HepG2 (cell line): Measurements from ENCODE around the gene PRKCZ. TPM values are rescaled to one million over a fixed set of nuclear protein-coding genes. Genes with fewer than 3 reads are reported as not detected.

Experiments used
- HIVEP1 ChIP-seq: sonication (generic); formaldehyde crosslinking; IDR thresholded peaks from 2 replicates; pipeline ENCODE4 v1.4.0; 2020; ENCODE audit warnings: mild to moderate bottlenecking, missing genetic modification reagents
- HMG20B ChIP-seq: conservative IDR thresholded peaks from 2 replicates; pipeline ENCODE4 v1.6.1; 2016; ENCODE audit warnings: missing genetic modification reagents, missing compliant biosample characterization
- KLF13 ChIP-seq: sonication (generic); formaldehyde crosslinking; IDR thresholded peaks from 2 replicates; pipeline ENCODE4 v1.4.0; 2020; ENCODE audit warnings: mild to moderate bottlenecking, missing genetic modification reagents
- PITX1 ChIP-seq: sonication (generic); formaldehyde crosslinking; IDR thresholded peaks from 2 replicates; pipeline ENCODE4 v1.5.1; 2020; ENCODE audit warnings: mild to moderate bottlenecking, missing genetic modification reagents
- RBM39 ChIP-seq: fragments of 200-400 bp; formaldehyde crosslinking; IDR thresholded peaks from one replicate; pipeline ENCODE4 v1.6.1; 2018; ENCODE audit warnings: antibody characterized with exemption, mild to moderate bottlenecking, low read depth, low read length; ENCODE audit not compliant: poor library complexity, severe bottlenecking
- SNAPC2 ChIP-seq: sonication (generic); formaldehyde crosslinking; IDR thresholded peaks from 2 replicates; pipeline ENCODE4 v1.8.1; 2022; ENCODE audit warnings: mild to moderate bottlenecking, missing genetic modification reagents
- ZFP90 ChIP-seq: sonication (generic); formaldehyde crosslinking; IDR thresholded peaks from 2 replicates; pipeline ENCODE4 v1.8.0; 2022; ENCODE audit warnings: missing genetic modification reagents, mild to moderate bottlenecking, inconsistent platforms, borderline replicate concordance
- ZNF543 ChIP-seq: sonication (generic); formaldehyde crosslinking; IDR thresholded peaks from 2 replicates; pipeline ENCODE4 v1.4.0; 2020; ENCODE audit warnings: mild to moderate bottlenecking, missing genetic modification reagents
- polyA plus RNA-seq, 8 experiments: library from polyadenylated mRNA; depleted of rRNA in 3 of 8; stranded (reverse) in 7 of 8; unstranded in 1 of 8; fragments of >200 nt; fragmentation: Illumina TruSeq in 4 of 8; extraction: Trizol in 4 of 8; gene quantifications; 2 replicates each; pipeline versions ENCODE4 v1.2.1 to v1.2.3, GENCODE V29; 2011 to 2016; ENCODE audit warnings: low read depth in 4 of 8, missing spikeins in 1 of 8, mixed read lengths in 1 of 8; ENCODE audit not compliant: insufficient read depth in 1 of 8
- total RNA-seq, 5 experiments: library from RNA; depleted of rRNA; stranded (reverse); fragments of >200 nt; fragmentation: Illumina TruSeq; extraction: Trizol; gene quantifications; 2 replicates each; pipeline ENCODE4 v1.2.3, GENCODE V29; 2016; ENCODE audit warnings: low read depth in 1 of 5
- TF ChIP-seq, protein P1 (sequence below), 2 experiments: fragments of 450-650 bp in 1 of 2; sonication (generic) in 1 of 2; formaldehyde crosslinking in 1 of 2; IDR thresholded peaks; 2 replicates each; pipeline versions ENCODE4 v1.6.1 to v1.8.0; 2016 to 2022; ENCODE audit warnings: antibody characterized with exemption in 1 of 2, mild to moderate bottlenecking in 1 of 2, missing genetic modification reagents in 1 of 2
- TF ChIP-seq, protein P2 (sequence below): sonication (generic); formaldehyde crosslinking; IDR thresholded peaks from 2 replicates; pipeline ENCODE4 v1.4.0; 2020; ENCODE audit warnings: missing genetic modification reagents, borderline replicate concordance
- TF ChIP-seq, protein P3 (sequence below): sonication (generic); formaldehyde crosslinking; IDR thresholded peaks from 2 replicates; pipeline ENCODE4 v1.4.0; 2020; ENCODE audit warnings: mild to moderate bottlenecking, missing genetic modification reagents, borderline replicate concordance
- TF ChIP-seq, protein P4 (sequence below): sonication (generic); formaldehyde crosslinking; IDR thresholded peaks from 2 replicates; pipeline ENCODE4 v1.8.1; 2023; ENCODE audit warnings: missing genetic modification reagents, inconsistent platforms, borderline replicate concordance

Gene PRKCZ
- total and polyA plus RNA-seq, 2 of the 13 experiments (the other 11 are each of a cell fraction or from before 2014, with no cell fraction given) = 34.7 to 85.2 TPM

DNA sequence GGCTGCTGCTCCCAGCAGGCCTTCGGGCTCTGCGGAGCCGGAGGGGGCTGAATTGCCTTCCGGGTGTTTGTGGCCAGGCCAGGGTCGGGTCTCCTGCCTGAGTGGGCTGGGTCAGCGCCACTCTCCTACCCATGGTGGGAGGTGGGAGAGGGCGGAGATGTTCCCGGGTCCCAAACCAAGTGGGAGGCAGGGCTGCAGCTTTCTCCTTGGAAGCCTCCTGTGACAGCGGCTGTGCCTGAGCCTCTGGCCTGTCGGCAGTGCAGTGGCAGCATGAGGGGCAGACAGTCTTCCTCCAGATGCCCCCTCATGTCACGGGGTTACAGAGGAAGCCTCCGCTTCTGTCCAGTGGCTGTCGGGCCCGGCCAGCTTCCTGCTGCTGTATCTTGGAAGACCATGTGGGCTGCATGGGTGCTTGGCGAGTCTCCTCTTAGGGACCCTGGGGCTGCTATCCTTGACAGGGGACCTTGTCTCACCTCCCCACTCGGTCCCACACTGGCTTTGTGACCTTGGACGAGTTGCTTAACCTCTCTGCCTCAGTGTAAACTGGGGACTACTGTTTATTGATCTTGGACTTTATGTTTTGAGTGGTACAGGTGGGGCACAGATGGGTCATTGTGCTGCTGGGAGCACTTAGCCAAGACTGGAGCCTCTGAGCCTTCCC is 182.2 kb downstream of the PRKCZ start (continued):
- TF ChIP-seq, protein P1, sequence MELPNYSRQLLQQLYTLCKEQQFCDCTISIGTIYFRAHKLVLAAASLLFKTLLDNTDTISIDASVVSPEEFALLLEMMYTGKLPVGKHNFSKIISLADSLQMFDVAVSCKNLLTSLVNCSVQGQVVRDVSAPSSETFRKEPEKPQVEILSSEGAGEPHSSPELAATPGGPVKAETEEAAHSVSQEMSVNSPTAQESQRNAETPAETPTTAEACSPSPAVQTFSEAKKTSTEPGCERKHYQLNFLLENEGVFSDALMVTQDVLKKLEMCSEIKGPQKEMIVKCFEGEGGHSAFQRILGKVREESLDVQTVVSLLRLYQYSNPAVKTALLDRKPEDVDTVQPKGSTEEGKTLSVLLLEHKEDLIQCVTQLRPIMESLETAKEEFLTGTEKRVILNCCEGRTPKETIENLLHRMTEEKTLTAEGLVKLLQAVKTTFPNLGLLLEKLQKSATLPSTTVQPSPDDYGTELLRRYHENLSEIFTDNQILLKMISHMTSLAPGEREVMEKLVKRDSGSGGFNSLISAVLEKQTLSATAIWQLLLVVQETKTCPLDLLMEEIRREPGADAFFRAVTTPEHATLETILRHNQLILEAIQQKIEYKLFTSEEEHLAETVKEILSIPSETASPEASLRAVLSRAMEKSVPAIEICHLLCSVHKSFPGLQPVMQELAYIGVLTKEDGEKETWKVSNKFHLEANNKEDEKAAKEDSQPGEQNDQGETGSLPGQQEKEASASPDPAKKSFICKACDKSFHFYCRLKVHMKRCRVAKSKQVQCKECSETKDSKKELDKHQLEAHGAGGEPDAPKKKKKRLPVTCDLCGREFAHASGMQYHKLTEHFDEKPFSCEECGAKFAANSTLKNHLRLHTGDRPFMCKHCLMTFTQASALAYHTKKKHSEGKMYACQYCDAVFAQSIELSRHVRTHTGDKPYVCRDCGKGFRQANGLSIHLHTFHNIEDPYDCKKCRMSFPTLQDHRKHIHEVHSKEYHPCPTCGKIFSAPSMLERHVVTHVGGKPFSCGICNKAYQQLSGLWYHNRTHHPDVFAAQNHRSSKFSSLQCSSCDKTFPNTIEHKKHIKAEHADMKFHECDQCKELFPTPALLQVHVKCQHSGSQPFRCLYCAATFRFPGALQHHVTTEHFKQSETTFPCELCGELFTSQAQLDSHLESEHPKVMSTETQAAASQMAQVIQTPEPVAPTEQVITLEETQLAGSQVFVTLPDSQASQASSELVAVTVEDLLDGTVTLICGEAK (IDR thresholded peaks at IDR 0.05) = no peak
- TF ChIP-seq, protein P1 (CRISPR knock-in tag; IDR thresholded peaks at IDR 0.05) = no peak
- TF ChIP-seq HMG20B (CRISPR knock-in tag) (0 out of 2 replicates have a peak, but pooled peaks have one; percentile 49), ZNF543 (CRISPR knock-in tag) (no peak; the same call in 1 of the 2 replicates), HIVEP1 (peak; percentile 91), ZFP90 (CRISPR knock-in tag) (no peak), KLF13 (CRISPR knock-in tag) (no peak), PITX1 (CRISPR knock-in tag) (peak; percentile 87), SNAPC2 (no peak), RBM39 (no peak)
- TF ChIP-seq, protein P2, sequence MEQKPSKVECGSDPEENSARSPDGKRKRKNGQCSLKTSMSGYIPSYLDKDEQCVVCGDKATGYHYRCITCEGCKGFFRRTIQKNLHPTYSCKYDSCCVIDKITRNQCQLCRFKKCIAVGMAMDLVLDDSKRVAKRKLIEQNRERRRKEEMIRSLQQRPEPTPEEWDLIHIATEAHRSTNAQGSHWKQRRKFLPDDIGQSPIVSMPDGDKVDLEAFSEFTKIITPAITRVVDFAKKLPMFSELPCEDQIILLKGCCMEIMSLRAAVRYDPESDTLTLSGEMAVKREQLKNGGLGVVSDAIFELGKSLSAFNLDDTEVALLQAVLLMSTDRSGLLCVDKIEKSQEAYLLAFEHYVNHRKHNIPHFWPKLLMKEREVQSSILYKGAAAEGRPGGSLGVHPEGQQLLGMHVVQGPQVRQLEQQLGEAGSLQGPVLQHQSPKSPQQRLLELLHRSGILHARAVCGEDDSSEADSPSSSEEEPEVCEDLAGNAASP (CRISPR knock-in tag) = peak; percentile 98
- TF ChIP-seq, protein P3, sequence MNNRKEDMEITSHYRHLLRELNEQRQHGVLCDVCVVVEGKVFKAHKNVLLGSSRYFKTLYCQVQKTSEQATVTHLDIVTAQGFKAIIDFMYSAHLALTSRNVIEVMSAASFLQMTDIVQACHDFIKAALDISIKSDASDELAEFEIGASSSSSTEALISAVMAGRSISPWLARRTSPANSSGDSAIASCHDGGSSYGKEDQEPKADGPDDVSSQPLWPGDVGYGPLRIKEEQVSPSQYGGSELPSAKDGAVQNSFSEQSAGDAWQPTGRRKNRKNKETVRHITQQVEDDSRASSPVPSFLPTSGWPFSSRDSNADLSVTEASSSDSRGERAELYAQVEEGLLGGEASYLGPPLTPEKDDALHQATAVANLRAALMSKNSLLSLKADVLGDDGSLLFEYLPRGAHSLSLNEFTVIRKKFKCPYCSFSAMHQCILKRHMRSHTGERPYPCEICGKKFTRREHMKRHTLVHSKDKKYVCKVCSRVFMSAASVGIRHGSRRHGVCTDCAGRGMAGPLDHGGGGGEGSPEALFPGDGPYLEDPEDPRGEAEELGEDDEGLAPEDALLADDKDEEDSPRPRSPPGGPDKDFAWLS = peak; percentile 81; the same call in 1 of the 2 replicates
- TF ChIP-seq, protein P4, sequence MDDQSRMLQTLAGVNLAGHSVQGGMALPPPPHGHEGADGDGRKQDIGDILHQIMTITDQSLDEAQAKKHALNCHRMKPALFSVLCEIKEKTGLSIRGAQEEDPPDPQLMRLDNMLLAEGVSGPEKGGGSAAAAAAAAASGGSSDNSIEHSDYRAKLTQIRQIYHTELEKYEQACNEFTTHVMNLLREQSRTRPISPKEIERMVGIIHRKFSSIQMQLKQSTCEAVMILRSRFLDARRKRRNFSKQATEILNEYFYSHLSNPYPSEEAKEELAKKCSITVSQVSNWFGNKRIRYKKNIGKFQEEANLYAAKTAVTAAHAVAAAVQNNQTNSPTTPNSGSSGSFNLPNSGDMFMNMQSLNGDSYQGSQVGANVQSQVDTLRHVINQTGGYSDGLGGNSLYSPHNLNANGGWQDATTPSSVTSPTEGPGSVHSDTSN = no peak
